HepG2 (cell line): ENCODE data around the gene HSPB9. TPM values are rescaled to one million over a fixed set of nuclear protein-coding genes. Genes with fewer than 3 reads are reported as not detected.

Experiments used
- ATF2 ChIP-seq: sonication (generic); formaldehyde crosslinking; IDR thresholded peaks from 2 replicates; pipeline ENCODE4 v1.4.0; 2020; ENCODE audit warnings: missing genetic modification reagents
- ATF4 ChIP-seq, 2 experiments: fragments of 450-650 bp in 1 of 2; sonication (generic) in 1 of 2; formaldehyde crosslinking; IDR thresholded peaks; 2 replicates each; pipeline versions ENCODE4 v1.5.0 to v1.8.0; 2020 to 2022; ENCODE audit warnings: mild to moderate bottlenecking in 1 of 2, missing genetic modification reagents in 1 of 2
- CEBPB ChIP-seq: IDR thresholded peaks from 2 replicates; pipeline ENCODE4 v1.6.1; 2011; ENCODE audit warnings: low read depth, low read length, improper control_type of control experiment, borderline replicate concordance
- FOXP4 ChIP-seq: sonication (generic); formaldehyde crosslinking; IDR thresholded peaks from 2 replicates; pipeline ENCODE4 v1.4.0; 2020; ENCODE audit warnings: missing genetic modification reagents
- HHEX ChIP-seq: IDR thresholded peaks from 2 replicates; pipeline ENCODE4 v1.6.1; 2016; ENCODE audit warnings: control low read depth
- MAX ChIP-seq: IDR thresholded peaks from 2 replicates; pipeline ENCODE4 v1.6.1; 2012; ENCODE audit warnings: inconsistent platforms
- NFAT5 ChIP-seq: sonication (generic); formaldehyde crosslinking; IDR thresholded peaks from 2 replicates; pipeline ENCODE4 v1.4.0; 2020; ENCODE audit warnings: missing genetic modification reagents
- NFYB ChIP-seq: sonication (generic); formaldehyde crosslinking; IDR thresholded peaks from 2 replicates; pipeline ENCODE4 v1.4.0; 2020; ENCODE audit warnings: missing genetic modification reagents
- SNAI1 ChIP-seq: sonication (generic); formaldehyde crosslinking; IDR thresholded peaks from 2 replicates; pipeline ENCODE4 v1.5.0; 2020; ENCODE audit warnings: mild to moderate bottlenecking, missing genetic modification reagents, borderline replicate concordance
- polyA plus RNA-seq, 8 experiments: library from polyadenylated mRNA; depleted of rRNA in 3 of 8; stranded (reverse) in 7 of 8; unstranded in 1 of 8; fragments of >200 nt; fragmentation: Illumina TruSeq in 4 of 8; extraction: Trizol in 4 of 8; gene quantifications; 2 replicates each; pipeline versions ENCODE4 v1.2.1 to v1.2.3, GENCODE V29; 2011 to 2016; ENCODE audit warnings: low read depth in 4 of 8, missing spikeins in 1 of 8, mixed read lengths in 1 of 8; ENCODE audit not compliant: insufficient read depth in 1 of 8
- total RNA-seq, 5 experiments: library from RNA; depleted of rRNA; stranded (reverse); fragments of >200 nt; fragmentation: Illumina TruSeq; extraction: Trizol; gene quantifications; 2 replicates each; pipeline ENCODE4 v1.2.3, GENCODE V29; 2016; ENCODE audit warnings: low read depth in 1 of 5

The HSPB9 gene
- total and polyA plus RNA-seq, 2 of the 13 experiments (the other 11 are each of a cell fraction or from before 2014, with no cell fraction given), result 0.05 to 0.24 TPM

GRCh38 chr17:42101513-42102292 lies 20.9 kb upstream of the HSPB9 start (continued):
- TF ChIP-seq NFAT5 (CRISPR knock-in tag), result no peak
- TF ChIP-seq MAX, result peak; percentile 18; the same call in 1 of the 2 replicates
- no peak for TF ChIP-seq SNAI1 (CRISPR knock-in tag)
- no peak for TF ChIP-seq FOXP4 (CRISPR knock-in tag)
- no peak for TF ChIP-seq NFYB
- no peak for TF ChIP-seq ATF4 (CRISPR knock-in tag; IDR thresholded peaks at IDR 0.05)
- peak; percentile 26; the same call in 1 of the 2 replicates for TF ChIP-seq ATF2 (CRISPR knock-in tag)
- TF ChIP-seq HHEX (CRISPR knock-in tag), result no peak
- no peak for TF ChIP-seq CEBPB
